Osteoblast (primary cell): ENCODE results near the gene AGAP3. TPM values are rescaled to one million over a fixed set of nuclear protein-coding genes. Genes with fewer than 3 reads are reported as not detected.
A peak's percentile ranks its signal among the peaks of the same experiment; 100 is the strongest.

ENCODE experiments used
- DNase-seq: peaks from one replicate; pipeline ENCODE4 v3.0.0; 2011; ENCODE audit warnings: low spot score, mixed read lengths; ENCODE audit not compliant: insufficient read length; ENCODE audit errors: missing footprints
- H2AFZ ChIP-seq: 2 replicates; pipeline ENCODE4 v1.6.0; 2011; ENCODE audit warnings: mild to moderate bottlenecking, low read length
- H3K27ac ChIP-seq: 2 replicates; pipeline ENCODE4 v1.5.1; 2011; ENCODE audit warnings: mild to moderate bottlenecking, low read depth, low read length, moderate library complexity
- H3K27me3 ChIP-seq: 2 replicates; pipeline ENCODE4 v1.6.0; 2012; ENCODE audit warnings: mild to moderate bottlenecking, control low read depth, inconsistent platforms, low read length, moderate library complexity; ENCODE audit not compliant: insufficient read depth
- H3K36me3 ChIP-seq: 2 replicates; pipeline ENCODE4 v1.5.1; 2011; ENCODE audit warnings: mild to moderate bottlenecking, low read length, control low read depth, moderate library complexity; ENCODE audit not compliant: insufficient read depth
- H3K4me1 ChIP-seq: 2 replicates; pipeline ENCODE4 v1.5.1; 2011; ENCODE audit warnings: mild to moderate bottlenecking, low read length, control low read depth, moderate library complexity; ENCODE audit not compliant: insufficient read depth
- H3K4me2 ChIP-seq: 2 replicates; pipeline ENCODE4 v1.6.0; 2011; ENCODE audit warnings: mild to moderate bottlenecking, low read length; ENCODE audit not compliant: insufficient read depth
- H3K4me3 ChIP-seq: fragments of 200-600 bp; sonication (generic); 3 replicates; pipeline ENCODE4 v1.5.1; 2012; ENCODE audit warnings: mild to moderate bottlenecking, low read length, inconsistent platforms; ENCODE audit not compliant: insufficient read depth
- H3K79me2 ChIP-seq: 2 replicates; pipeline ENCODE4 v1.6.0; 2012; ENCODE audit warnings: mild to moderate bottlenecking, low read length, control low read depth, inconsistent platforms; ENCODE audit not compliant: insufficient read depth
- H3K9me3 ChIP-seq: 2 replicates; pipeline ENCODE4 v1.5.1; 2011; ENCODE audit warnings: low read depth, low read length, control low read depth
- H4K20me1 ChIP-seq: 2 replicates; pipeline ENCODE4 v1.6.0; 2012; ENCODE audit warnings: mild to moderate bottlenecking, low read length, control low read depth; ENCODE audit not compliant: insufficient read depth
- CTCF ChIP-seq: IDR thresholded peaks from 2 replicates; pipeline ENCODE4 v1.5.1; 2011; ENCODE audit warnings: mild to moderate bottlenecking, low read depth, low read length, moderate library complexity; ENCODE audit errors: extremely low read depth
- total RNA-seq: library from RNA; depleted of rRNA; stranded (reverse); fragments of >200 nt; gene quantifications from 2 replicates; pipeline ENCODE4 v1.2.3, GENCODE V29; 2012

AGAP3 gene
- total RNA-seq, 1 donor, result 39.8 TPM

- Histone ChIP-seq H4K20me1 (peaks cover 21% of the 10 kb centered on the region), H3K27me3 (no peaks in the 10 kb centered on the region), H3K4me2 (no peak overlapping the region), H2AFZ (no peak overlapping the region), H3K4me1 (peaks cover 8% of the 10 kb centered on the region), H3K27ac (no peak overlapping the region), H3K4me3 (no peak overlapping the region), H3K9me3 (no peaks in the 10 kb centered on the region), H3K36me3 (peaks cover 41% of the 10 kb centered on the region), H3K79me2 (peaks cover 28% of the 10 kb centered on the region)
- TF ChIP-seq CTCF, result no peak
- DNase-seq, result peak; percentile 81
These were observed 10.7 kb upstream of the AGAP3 start for GRCh38 chr7:151075662-151075971.

GRCh38 chr7:151075978-151076426, 10.3 kb upstream of the AGAP3 start:
- no peak overlapping the region for H3K27ac ChIP-seq
- no peak overlapping the region for H2AFZ ChIP-seq
- TF ChIP-seq CTCF, result no peak
- peaks cover 10% of the 10 kb centered on the region for H3K4me1 ChIP-seq
- no peaks in the 10 kb centered on the region for H3K9me3 ChIP-seq
- peaks cover 21% of the 10 kb centered on the region for H4K20me1 ChIP-seq
- H3K4me2 ChIP-seq, result no peak overlapping the region
- peaks cover 41% of the 10 kb centered on the region for H3K36me3 ChIP-seq
- H3K27me3 ChIP-seq, result no peaks in the 10 kb centered on the region
- DNase-seq, result no peak
- H3K4me3 ChIP-seq, result no peak overlapping the region
- H3K79me2 ChIP-seq, result peaks cover 28% of the 10 kb centered on the region

- Histone ChIP-seq H3K36me3 (peaks cover 32% of the 10 kb centered on the region), H4K20me1 (peaks cover 21% of the 10 kb centered on the region), H3K4me2 (no peak overlapping the region), H3K79me2 (peaks cover 31% of the 10 kb centered on the region), H3K9me3 (no peaks in the 10 kb centered on the region), H3K27ac (no peak overlapping the region), H3K4me3 (no peak overlapping the region), H2AFZ (no peak overlapping the region), H3K27me3 (no peaks in the 10 kb centered on the region), H3K4me1 (peaks cover 20% of the 10 kb centered on the region)
- peak; percentile 43 for TF ChIP-seq CTCF
- DNase-seq, result peak; percentile 90
These were observed 9.2 kb upstream of the AGAP3 start for GRCh38 chr7:151076863-151077704.

DNA sequence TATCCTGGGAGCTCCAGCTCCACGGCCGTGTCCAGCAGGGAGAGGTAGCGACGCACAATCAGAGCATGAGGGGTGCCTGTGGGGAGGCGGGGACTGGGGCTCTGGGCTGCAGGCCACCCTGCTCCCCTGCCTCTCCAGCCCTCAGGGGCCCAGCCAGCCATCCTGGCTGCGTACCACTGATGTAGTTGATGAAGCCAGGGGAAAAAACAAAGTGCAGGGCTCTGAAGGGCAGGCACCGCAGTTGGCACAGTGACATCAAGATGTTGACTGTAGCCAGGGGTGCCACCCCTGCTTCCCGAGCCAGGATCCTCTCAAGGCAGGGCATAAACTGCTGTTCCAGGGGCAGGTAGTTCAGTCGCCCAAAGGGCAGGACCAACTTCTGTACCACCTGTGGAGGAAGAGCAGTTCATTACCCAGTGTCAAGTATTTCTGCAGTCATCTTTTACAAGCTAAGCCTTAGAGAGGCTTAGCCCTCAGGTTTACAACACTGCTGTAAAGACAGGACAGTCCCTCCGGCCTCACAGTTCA, 8.5 kb upstream of the AGAP3 start:
- Histone ChIP-seq H3K79me2 (peaks cover 38% of the 10 kb centered on the region), H3K4me3 (no peak overlapping the region), H3K4me2 (no peak overlapping the region), H3K4me1 (peaks cover 27% of the 10 kb centered on the region), H3K27me3 (no peaks in the 10 kb centered on the region), H4K20me1 (peaks cover 21% of the 10 kb centered on the region), H3K27ac (no peak overlapping the region), H3K9me3 (no peaks in the 10 kb centered on the region), H2AFZ (no peak overlapping the region), H3K36me3 (peaks cover 26% of the 10 kb centered on the region)
- no peak for TF ChIP-seq CTCF
- DNase-seq, result peak; percentile 87
